Activated CD8-positive, alpha-beta memory T cell treated with anti-CD3 and anti-CD28 coated beads, Interleukin-2, amount 50 U/mL, for 1 hour (primary cell): ENCODE measurements around the gene PTPRK.
"Not testable (repeated sequence)": the region's sequence is repeated elsewhere in the genome, so short reads cannot be mapped to it uniquely, and the experiment has no call there.

Source experiments
- DNase-seq: peaks from one replicate; pipeline ENCODE4 v3.0.0-alpha.2; 2020; ENCODE audit errors: extremely low read depth

Gene PTPRK

DNA sequence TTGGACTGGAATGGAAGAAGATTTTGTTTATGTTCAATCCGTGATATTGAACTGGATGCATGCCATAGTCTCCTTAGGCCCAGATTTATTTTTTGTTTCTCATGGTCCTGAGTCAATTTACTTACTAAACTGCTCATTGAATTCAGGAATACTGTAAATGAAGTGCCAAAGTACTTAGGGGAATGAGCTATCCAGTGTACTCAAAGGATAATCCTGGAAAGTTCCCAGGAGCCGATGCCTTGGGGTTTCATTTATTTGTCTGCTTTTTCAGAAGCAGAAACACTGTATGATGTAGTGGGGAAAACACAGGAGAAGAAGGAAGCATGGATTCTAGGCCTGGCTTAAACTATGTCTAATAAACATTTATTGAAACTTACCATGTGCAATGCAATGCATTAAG lies 563.4 kb downstream of the PTPRK start:
- DNase-seq, result no peak

DNA sequence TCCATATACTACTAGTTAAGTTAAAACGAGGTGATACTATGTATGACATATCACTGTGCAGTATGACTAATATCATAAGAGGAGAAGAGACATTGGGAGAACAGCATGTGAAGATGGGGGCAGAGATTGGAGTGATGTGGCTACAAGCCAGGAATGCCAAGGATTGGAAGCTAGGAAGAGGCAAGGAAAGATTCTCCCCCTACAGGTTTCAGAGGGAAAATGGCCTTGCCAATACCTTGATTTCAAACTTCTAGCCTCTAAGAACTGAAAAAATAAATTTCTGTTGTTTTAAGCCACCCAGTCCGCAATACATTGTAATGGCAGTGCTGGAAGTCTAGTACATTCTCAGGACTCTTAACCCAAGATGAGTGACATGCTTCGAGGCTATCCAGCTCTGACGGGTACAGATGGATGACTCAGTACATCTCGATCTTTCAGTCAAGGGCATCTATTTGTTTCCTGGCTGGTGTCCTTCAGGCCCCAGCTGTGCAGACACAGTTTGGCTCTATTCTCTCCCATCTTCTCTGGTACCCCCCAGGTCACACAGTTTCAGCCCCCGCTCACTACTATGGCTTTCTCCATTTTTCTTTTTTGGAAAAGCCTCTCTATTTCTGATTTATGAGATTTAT lies 564.0 kb downstream of the PTPRK start:
- DNase-seq, result no peak

DNA sequence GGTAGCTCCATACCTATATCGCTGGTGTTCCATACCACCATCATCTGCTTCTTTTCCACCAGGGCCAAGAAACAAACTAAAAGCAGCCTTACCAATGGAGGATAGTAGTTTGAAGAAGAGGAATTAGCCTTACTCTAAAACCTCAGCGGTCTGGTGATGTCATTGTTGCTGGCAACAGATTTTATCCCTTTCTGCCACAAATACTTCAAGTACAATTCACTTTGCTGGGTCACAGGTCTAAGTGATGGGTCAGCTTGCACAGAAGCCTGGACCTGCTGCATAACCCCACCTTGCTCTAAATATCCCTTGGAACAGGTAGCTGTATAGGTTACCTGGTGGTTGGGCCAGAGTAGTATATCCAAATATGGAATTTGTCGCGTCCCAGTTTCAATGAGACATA lies 566.3 kb downstream of the PTPRK start:
- DNase-seq, result no peak

DNA sequence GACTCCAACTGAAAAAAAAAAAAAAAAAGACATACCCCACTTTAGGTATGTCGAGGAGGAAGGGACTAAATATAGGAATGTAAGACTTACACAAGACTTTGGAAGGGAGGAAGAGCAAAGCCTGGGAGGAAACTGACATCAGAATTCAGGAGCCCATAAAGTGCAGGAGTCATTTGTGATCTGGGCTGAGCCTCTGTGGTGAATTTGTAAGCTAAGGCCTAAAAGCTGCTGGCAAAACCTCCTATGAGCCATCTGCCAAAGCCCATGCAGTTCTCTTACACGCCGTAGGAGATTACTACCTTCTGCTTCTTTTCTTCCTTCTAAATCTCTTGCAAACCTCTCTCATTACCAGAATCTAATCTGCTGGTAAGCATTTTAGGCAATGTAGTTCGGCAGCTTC lies 567.6 kb downstream of the PTPRK start:
- no peak for DNase-seq

DNA sequence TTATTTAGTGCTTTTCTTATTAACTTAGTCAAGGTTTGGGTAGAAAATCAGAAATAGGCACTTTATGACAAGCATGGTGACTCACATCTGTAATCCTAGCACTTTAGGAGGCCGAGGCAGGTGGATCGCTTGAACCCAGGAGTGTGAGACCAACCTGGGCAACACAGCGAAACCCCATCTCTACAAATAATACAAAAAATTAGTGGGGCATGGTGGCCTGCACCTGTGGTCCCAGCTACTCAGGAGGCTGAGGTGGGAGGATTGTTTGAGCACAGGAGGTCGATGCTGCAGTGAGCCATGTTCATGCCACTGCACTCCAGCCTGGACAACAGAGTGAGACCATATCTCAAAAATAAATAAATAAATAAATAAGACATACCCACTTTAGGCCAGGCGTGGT lies 568.2 kb downstream of the PTPRK start:
- DNase-seq, result no peak

DNA sequence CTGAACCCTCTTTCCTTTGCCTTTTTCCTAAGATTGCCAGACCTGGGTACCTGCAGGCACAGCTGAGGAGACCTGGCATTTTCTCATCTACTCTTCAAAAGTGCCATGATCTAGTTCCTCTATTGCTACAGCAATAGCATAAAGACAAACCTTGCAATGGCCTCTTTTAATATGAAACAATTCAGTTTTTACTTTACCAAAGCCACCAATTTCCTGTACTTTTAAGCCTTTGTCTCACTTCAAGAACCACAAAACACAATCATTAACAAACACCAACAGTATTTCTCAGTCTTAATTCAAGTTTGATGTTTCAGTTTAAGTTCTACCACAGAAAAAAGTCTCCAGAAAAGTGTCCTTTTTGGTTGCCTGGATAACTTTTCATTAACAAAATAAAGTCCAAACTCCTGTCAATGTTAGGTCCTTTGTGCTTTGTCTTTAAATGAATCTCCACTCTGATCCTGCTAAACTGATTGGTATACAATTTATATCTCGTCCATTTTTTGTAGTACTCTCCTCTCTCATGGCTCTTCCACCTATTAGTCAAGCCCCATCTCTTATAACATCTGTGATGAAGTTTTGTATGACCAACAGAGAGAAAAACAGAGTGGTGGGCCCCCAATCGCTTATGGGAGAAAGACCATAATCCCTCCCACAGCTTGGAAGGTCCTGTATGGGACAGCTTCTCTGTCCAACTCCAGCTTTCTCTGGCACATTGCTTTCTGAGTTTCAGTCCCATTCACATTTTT lies 569.1 kb downstream of the PTPRK start:
- DNase-seq, result no peak

DNA sequence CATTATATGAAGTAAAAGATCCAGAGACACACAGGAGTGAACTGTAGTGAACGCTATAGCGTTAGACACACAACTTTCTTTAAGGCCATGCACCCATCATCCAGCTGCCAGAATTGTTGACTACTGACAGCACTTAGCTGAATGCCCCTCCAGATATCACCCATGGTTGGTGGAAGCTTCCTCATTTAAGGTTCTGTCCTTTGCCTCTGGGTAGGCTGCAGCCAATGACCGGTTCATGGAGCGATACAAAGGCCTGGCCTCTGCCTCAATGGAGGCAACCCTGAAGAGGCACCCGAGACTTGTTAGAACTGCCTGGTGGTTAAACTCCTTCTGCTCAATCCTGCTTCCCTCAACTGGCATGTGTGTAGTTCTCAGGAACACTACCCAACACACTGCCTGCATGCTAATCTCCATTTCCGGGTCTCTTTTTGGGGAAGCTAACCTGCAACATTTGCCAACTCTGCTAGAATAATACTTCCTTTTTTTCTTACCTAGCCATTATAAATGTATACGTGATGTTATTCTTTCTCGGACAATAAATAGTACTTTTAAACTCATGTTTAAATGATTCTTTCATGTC lies 569.7 kb downstream of the PTPRK start:
- DNase-seq, result no peak

DNA sequence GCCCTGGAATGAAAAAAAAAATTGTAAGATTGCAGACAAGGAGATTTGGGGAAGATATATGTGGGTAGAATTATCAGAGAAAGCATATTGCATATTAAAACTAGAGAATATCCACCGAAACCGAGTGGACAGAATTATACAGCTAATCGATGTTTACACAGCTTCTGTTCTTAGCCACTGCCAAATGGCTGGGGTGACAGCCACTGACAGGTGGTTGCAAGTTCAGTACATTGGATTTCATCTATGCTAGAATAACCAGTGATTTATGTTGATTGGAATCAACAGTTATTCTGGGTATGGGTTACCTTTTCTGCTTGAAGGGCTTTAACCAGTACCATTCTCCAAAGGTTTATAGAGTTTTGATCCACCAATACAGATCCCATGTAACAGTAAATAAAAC lies 571.1 kb downstream of the PTPRK start:
- no peak for DNase-seq

DNA sequence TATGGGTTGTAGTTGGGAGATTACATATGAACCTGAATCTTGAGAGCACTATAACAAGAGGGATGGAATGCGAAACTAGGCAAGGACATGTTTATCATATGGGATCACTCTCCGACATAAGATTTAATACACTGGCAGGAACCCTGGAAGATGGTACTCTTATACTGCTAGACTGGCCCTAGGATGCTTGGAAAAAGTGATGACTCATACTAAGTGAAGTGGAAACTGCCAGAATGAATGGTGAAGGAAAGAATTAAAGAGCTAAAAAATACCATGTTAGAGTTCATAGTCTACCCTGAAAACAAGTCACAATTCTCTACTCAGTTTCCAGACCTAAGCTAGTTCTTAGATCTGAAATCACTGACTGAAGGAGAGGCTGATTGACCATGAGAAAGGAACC lies 574.0 kb downstream of the PTPRK start:
- DNase-seq, result no peak

DNA sequence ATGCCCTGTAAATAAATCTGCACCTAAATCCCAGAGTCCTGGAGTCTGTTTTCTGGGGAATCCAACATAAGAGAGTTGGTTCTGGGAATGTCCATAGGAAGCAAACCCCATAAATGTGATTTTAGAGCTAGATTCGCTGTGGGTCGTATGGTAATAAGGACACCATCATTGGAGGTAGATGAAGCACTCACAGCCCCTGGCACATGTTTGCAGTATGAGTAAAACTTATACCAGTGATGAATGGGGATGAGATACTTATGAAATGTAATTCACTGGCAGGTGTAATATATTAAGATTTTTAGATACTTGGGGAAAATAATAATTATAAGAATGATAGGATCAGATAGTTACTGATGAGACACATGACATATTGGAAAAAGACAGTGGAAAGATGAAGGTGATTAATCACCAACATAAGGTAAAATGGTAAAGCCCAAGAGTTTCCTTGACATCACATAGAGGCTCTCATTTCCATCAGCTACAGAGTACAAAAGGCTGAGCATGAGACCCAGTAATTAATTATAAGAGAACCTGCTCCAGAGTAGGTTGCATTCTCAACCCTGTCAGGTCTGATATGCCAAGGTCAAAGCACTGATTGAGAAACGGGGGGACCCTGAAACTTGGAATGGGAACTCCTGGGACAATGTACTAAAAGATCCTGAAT lies 574.8 kb downstream of the PTPRK start:
- no peak for DNase-seq

DNA sequence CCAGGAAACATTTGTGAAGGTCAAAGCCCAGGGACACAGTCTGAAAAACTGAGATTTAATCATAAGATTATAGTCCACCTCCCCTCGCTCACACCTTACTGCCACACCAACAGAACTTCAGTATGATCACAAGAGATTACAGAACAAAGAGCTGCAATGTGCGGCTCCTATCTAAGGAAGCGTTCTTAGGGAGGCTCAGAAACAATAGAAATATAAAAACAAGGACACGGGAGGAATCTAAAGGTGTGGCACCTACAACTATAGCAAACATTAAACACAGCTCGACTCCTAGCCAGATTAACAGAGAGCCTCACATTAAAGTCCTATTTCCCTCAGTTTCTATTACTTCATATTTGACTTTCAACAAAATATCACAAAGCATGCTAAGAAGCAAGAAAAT lies 579.2 kb downstream of the PTPRK start:
- DNase-seq, result no peak

DNA sequence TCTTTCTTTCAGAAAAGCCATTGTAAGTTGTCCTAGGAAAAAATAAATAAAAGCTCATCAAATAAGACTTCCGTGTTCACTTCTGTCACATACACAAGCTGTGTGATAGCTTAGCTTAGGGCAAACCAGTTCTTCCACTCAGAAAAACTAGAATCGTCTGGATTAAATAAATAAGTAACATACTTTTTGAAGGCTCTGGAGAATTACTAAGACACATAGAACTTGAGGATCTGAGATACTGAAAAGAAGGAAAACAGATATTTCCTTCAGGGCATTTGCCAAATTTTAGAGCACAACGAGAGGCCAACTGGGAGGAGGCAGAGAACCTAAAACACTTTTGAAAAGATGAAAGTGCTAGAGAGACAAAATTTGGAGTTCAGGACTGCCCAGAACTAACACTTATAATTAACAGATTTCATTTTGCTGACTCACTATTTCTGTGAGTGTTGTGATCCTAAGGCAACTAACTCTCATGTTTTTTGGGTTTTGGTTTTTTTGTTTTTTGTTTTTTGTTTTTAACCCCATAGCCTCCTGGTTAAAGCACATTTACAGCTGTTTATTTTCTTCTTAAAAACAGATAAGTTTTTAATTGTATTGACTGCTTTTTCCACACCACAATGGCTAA lies 580.8 kb downstream of the PTPRK start:
- DNase-seq, result no peak

DNA sequence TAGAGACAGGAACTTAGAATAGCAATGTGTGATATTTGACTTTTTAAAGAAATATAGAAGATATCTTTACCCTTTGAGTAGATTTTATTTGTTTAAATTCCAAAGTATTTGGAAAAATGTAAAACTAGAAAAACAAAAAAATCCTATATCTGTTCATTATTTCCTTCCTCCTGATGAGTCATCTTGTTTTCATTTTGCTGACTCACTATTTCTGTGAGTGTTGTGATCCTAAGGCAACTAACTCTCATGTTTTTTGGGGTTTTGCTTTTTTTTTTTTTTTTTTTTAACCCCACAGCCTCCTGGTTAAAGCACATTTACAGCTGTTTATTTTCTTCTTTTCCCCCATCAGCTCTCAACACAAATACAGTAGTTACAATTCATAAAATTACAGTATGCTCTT lies 581.7 kb downstream of the PTPRK start:
- DNase-seq, result no peak

DNA sequence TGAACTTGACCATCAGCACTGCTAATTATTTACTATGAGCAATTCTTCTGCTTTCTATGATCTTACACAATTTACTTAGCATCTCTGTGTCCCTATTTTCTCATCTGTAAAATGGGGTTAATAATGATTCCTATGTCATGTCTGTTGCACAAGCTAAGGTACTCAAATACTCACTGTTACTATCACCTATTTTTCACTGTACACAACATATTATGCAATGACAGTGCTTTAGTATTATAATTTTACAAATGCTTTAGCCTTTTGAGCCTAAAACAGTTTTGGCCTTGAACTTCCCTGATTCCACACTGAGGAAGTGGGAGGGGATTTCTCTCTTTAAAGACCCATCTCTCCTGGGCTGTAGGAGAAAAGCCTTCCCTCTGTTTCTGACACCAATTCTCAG lies 582.7 kb downstream of the PTPRK start:
- no peak for DNase-seq

DNA sequence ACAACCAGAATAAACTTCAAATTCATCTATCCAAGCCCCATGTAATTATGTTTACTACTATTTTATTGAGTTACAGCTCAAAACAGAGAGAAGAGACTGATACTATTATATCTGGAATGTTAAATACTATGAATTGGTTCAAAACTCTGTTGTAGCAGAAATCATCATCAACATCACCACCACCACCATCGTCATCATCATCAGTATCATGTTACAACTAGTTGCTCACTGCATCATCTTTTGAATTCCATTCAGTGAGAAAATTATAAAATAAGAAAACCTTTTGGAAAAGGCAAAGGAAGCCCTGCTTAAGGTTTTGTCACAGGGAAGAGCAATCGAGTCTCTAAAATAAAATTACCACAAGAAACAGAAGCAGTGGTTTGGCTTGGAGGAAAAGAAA lies 583.3 kb downstream of the PTPRK start:
- DNase-seq, result no peak

DNA sequence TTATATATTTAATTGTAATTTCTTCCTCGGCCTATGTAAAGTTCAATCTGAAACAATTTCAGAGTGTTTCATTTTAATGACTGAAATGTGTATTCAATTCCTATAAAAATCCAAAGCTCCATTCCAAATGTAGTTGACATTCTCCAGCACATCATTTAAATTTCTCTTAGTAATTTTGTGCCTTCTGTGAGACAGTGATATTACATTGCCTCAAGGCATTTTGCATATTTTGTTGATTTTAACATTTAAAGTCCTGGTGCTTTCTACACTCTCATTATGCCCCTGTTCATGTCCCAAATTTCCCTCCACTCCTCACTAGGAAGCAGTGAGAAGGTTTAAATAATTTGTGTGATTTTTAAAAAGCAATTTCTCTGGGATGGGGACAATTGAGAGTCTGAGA lies 585.4 kb downstream of the PTPRK start:
- DNase-seq, result no peak

DNA sequence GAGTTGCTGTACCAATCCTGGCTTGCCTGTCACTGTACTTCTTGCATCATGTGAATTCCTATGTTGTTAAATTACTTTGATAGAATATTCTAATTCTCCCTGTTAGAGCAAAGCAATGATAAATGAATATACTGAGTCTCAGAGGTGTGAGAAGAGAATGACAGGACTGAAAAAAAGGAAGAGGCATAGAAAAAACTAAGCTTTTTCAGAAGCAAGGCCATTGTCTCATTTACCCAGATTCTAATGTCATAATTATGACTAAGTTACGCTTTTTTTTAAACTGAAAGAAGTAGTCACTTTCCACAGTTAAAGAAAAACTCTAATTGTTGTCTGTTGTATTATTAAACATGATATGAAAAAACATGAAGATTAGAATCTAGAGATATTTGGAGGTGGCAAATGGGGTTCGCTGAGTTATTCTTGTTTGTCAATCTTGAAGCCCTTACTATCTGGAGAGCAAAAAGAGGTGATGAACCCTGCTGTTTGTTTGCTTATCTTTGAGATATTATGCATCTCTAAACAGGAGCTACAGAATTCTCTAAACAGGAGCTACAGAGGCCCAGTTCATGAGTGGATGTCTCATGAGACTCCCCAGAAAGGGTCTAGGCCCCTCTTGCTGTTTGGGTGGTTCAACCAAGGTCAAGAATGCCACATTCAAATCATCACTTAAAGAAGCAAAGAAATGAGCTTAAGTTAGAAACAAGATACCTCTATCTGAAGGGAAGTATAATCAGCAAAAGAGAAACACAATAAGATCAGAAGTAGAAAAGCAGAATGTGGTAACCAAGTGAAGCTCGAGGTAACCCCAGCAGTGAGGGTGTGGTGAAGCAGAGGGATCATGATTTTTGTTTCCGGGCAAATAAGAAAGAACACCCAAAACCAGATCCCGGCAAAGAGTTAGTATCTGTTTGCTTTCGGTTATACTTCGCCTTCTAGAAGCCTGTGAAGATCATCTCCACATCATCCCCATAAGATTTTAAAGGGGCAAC lies 586.3 kb downstream of the PTPRK start:
- no peak for DNase-seq

DNA sequence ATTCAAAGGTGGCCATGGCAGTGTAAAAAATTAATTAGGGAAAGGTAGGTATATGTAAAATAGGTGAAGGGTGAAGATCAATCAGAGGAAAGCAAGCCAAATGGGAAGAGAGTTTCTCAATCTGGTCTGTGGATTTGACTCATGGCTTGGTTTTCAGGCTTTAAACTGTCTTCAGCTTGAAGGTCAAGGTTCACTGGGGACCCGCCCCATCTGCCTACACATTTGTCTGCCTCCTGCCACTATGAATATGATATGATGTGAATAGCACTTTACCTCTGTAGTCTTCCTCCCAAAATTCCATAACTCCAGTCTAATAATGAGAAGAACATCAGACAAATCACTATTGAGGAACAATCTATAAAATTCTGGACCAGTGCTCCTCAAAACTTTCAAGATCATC lies 587.3 kb downstream of the PTPRK start:
- DNase-seq, result no peak

DNA sequence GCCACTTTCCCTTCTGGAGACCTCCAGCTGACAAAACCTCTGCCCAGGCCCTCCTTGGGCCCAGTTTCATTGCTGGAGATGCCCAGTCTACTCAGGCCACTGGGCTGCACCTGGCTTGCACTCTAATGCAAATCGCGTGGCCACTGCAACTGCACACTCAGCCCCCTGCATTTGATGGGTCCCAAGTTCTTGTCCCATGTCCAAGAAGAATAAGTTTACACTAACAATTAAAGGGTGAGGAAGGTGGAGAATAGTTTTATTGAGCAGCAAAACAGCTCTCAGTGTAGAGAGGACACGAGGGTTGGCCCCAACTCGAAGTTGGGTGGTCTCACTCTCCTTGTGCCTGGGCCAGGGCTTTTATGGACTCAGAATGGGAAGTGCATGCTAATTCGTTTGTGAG lies 587.7 kb downstream of the PTPRK start:
- no peak for DNase-seq

DNA sequence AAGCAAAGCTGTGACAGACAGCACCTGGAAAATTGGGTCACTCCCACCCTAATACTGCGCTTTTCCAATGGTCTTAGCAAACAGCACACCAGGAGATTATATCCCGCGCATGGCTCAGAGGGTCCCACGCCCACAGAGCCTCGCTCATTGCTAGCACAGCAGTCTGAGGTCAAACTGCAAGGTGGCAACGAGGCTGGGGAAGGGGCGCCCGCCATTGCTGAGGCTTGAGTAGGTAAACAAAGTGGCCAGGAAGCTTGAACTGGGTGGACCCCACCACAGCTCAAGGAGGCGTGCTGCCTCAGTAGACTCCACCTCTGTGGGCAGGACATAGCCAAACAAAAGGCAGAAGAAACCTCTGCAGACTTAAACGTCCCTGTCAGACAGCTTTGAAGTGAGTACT lies 594.0 kb downstream of the PTPRK start:
- not testable (repeated sequence) for DNase-seq

DNA sequence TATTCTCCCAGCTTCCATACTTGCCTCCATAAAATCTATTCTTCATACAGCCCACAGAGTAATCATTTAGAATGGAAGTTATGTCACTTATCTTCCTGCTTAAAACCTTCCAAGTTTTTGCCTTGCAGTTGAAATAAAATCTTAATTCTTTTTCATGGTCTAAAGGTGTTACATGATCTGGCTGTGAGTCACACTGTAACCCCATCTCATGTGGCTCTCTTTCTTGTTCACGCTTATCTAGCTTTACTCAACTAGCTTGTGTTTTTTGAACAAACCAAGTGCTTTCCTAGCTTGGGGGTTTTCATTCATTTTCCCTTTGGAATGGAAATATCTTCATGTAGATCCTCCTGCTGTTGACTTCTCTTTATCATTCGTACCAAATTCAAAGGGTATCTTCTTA lies 596.0 kb downstream of the PTPRK start:
- no peak for DNase-seq
